Measurements from ENCODE around the gene LIPM. TPM values are rescaled to one million over a fixed set of nuclear protein-coding genes. Genes with fewer than 3 reads are reported as not detected.
"Not testable (repeated sequence)": the region's sequence is repeated elsewhere in the genome, so short reads cannot be mapped to it uniquely, and the experiment has no call there.

The LIPM gene
- total RNA-seq, 1 experiment from 2014 or later = not detected

DNA sequence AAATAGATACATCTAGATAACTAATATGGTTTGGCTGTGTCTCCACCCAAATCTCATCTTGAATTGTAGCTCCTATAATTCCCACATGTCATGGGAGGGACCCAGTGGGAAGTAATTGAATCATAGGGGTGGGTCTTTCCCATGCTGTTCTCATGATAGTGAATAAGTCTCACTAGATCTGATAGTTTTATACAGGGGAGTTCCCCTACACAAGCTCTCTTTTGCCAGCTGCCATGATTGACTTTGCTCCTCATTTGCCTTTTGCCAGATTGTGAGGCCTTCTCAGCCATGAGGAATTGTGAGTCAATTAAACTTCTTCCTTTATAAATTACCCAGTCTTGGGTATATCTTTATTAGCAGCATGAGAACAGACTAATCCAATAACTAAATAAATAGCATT, 35.1 kb downstream of the LIPM start:
- DNase-seq (ENCODE audit: low spot score) = not testable (repeated sequence)

DNA sequence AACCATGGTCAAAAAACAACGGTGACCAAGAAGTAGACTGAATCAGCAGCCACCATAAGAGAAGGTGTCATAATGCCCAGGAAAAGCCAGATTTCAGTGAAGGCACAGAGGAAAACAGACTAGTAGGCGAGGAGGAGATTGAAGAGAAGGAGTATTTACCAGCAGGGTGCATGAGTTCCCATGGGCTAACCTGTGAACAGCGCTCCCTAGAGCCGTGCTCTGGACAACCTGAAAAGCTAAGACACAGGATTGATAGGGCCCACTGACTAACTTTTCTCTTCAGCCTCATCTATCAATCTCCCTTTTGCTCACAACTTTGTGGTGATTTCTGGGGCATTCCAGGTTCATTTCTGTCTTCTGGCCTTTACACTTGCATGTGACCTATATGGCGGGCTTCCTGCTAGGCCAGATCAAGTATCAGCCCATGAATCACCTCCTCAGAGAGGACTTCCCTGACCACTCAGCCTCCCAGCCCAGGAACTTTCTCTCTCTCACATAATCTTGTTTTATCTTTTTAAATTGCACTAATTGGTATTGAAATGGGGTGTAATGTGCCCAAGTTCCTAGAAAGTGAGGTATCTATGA, 36.3 kb downstream of the LIPM start:
- DNase-seq (ENCODE audit: low spot score) = no peak

- DNase-seq (ENCODE audit: low spot score) = no peak
These were observed 37.6 kb downstream of the LIPM start for GRCh38 chr10:88840104-88840503.

- no peak for DNase-seq (ENCODE audit: low spot score)
These were observed 38.4 kb downstream of the LIPM start for GRCh38 chr10:88840881-88841280.

GRCh38 chr10:88841316-88842111, 39.0 kb downstream of the LIPM start:
- no peak for DNase-seq (ENCODE audit: low spot score)

DNA sequence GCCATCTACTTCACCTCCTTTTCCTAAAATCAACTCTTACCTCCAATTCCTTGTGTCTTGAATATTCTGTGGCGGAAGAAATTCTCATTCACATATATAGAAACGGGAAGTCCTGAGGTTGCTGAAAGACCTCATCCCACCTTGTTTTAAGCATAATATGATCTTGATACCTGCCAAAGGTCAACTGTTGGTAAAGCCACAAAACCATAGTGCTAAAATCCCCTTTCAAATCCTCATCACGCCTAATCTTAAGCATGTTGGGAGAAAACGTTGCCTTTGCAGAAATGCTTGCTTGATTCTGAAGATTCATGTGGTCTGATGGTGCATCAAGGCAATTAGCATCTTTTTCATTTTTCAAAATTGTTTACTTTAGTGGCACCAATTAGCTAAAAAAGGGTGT, 40.6 kb downstream of the LIPM start:
- DNase-seq (ENCODE audit: low spot score) = no peak

GRCh38 chr10:88848499-88848898, 46.0 kb downstream of the LIPM start:
- peak; percentile 60 for DNase-seq (ENCODE audit: low spot score)

DNA sequence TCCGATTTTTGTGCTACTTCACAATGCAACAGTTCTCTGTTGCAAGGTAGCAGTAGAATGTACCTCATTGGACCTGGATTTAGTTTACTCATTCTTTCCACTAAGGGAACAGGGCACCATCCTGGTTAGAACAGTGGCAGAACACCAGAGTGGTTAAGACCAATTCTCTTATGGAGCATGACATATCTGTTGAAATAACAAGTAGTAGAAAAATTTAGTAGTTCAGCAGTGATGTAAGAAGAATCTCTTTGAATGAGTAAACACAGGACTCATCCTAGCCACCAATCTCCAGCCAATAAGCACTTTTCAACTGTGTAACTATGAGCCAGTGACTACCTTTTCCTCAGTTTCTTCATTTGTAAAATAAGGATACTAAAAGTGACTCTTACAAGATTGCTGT, 46.7 kb downstream of the LIPM start:
- DNase-seq (ENCODE audit: low spot score) = no peak

DNA sequence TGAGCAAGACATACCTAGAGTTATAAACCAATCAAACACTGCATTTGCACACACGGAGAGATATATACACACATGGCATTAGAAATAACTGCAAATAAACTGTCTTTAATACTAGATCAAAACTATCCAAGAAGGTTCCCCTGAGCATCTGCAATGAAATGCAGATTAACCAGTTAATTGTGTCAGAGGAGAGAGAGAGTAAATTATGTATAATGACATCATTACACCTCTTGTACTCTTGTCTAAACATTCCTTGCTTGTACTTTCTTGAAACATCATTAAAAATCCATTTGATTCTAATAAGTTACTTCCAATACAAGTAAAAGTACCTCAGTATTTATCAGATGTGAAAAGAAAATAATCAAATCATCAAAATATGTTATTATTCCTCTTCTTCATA, 48.2 kb downstream of the LIPM start:
- no peak for DNase-seq (ENCODE audit: low spot score)

- peak; percentile 44 for DNase-seq (ENCODE audit: low spot score)
These were observed 49.2 kb downstream of the LIPM start, which contains the start of gene ANKRD22 for GRCh38 chr10:88851706-88852105. Gene ANKRD22, minus strand, starts transcription at chr10:88851844. Its CDS starts 237 bp downstream, at chr10:88851607.

- no peak for DNase-seq (ENCODE audit: low spot score)
These were observed 49.8 kb downstream of the LIPM start for GRCh38 chr10:88852327-88852726.

- no peak for DNase-seq (ENCODE audit: low spot score)
These were observed 50.8 kb downstream of the LIPM start for GRCh38 chr10:88853155-88853881.

DNA sequence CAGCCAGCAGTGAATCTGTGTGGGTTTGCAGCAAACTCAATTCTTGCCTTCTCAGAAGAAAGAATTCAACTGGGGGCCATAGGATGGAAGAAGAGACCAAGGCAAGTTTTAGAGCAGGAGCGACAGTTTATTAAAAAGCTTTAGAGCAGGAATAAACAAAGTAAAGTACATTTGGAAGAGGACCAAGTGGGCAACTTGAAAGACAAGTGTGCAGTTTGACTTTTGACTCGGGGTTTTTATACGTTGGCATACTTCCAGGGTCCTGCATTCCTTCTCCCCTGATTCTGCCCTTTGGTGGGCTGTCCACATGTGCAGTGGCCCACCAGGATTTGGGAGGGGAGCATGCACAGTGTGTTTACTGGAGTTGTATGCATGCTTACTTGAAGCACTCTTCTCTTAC, 52.2 kb downstream of the LIPM start:
- DNase-seq (ENCODE audit: low spot score) = no peak

GRCh38 chr10:88857831-88858230, 55.3 kb downstream of the LIPM start:
- DNase-seq (ENCODE audit: low spot score) = no peak

DNA sequence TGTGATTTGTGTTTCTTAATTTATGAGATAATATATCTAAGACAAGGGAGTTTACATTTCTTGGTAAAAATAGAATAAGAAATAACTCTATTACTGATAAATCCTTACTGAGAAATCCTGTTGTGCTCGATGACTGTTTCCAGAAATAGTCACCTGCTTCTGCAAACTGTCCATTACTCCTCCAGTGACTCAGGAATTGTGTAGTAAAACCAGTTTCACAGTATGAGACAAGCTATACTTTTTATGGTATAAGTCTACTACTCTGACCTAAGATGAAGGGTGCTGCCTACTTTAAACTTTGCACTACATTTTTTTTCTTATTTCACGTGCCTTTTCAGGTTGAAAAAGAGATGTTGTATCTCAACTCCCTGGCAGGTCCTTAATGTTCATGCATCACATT, 56.0 kb downstream of the LIPM start:
- no peak for DNase-seq (ENCODE audit: low spot score)

GRCh38 chr10:88861036-88861435, 58.5 kb downstream of the LIPM start:
- DNase-seq (ENCODE audit: low spot score) = no peak

DNA sequence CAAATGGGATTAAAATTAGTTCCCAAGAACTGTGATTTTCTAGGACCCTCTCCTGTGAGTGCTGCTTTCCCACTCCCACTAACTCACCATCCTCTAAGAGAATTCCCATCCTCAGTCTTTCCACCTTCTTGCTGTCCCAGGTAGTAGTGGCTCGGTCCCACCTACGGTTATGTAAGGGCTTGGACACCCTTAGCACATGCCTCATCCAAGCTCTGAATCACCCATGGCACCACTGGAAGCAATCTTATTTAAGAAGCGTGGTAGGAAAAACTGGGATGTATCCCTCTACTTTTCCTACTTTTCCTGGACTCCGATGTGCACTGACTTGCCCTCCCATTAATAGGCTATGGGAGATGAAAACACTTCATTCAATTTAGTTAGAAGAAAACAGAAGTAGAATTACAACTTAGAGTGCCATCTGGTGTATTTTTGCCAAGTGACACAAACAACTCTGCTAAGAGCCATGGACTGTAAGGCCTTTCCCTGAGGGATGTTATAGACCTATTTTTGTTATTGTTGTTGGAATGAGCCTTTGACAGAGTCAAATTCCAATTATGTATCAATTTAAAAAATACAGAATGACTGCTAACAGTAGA, 62.8 kb downstream of the LIPM start:
- DNase-seq (ENCODE audit: low spot score) = peak; percentile 9

GRCh38 chr10:88866454-88866853, 63.9 kb downstream of the LIPM start:
- DNase-seq (ENCODE audit: low spot score) = no peak

GRCh38 chr10:88870089-88870488, 67.6 kb downstream of the LIPM start:
- DNase-seq (ENCODE audit: low spot score) = no peak

Data from H4 (cell line).